SIG-M5 (cell line): ENCODE results near the gene GSPT2.
"Not testable (repeated sequence)": the region's sequence is repeated elsewhere in the genome, so short reads cannot be mapped to it uniquely, and the experiment has no call there.

Experiments used
- DNase-seq: peaks from one replicate; lab custom pipeline; 2025; lab: John Stamatoyannopoulos, UW

Gene GSPT2

GRCh38 chrX:51743179-51743957 lies at the start of gene GSPT2:
TSS of gene GSPT2 (plus strand) at chrX:51743442. CDS start at chrX:51743627, 185 bp downstream.
- no peak for DNase-seq

- DNase-seq, result no peak
These were observed 49.0 kb upstream of the GSPT2 start for GRCh38 chrX:51694254-51694653.

- DNase-seq, result no peak
These were observed 45.8 kb upstream of the GSPT2 start for GRCh38 chrX:51697397-51697796.

- DNase-seq, result not testable (repeated sequence)
These were observed 32.7 kb upstream of the GSPT2 start, which contains the start of gene CENPVL1 for GRCh38 chrX:51710277-51711164. TSS of gene CENPVL1 (plus strand) at chrX:51710512. CDS start at chrX:51710512, 0 bp downstream.

DNA sequence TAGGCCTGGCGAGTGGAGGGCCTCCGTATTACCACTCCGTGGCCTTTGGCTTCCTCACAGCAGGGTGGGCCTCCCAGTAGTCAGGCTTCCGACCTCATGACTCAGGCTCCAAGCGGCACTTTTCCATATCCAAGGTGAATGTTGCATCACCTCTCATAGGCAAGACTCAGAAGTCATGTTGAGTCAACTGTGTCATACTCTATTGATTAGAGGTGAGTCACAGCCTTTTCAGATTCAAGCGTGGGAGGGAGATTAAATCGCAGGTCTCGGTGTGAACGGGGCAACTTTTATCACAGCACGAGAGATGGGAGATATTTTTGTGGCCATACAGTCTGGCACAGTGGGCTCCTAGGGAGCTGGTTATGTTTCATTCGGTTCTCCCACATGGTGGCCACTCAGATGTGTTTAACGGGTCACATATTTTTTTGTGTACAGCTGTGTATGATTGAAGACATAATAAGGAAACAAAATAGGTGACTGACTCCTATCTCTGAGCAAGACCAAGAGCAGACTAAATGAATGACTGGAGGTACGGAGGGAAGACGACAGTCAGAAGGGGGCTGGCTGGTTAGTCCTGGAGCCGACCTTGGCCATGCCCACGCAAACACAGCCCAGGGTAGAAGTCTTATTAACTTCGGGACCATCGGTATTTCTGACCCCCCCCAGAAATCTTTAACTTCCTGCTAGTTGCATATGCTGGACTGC lies 30.1 kb upstream of the GSPT2 start:
- not testable (repeated sequence) for DNase-seq

GRCh38 chrX:51728202-51728601 lies 15.0 kb upstream of the GSPT2 start:
- no peak for DNase-seq

- no peak for DNase-seq
These were observed 6.2 kb upstream of the GSPT2 start for GRCh38 chrX:51737091-51737490.

DNA sequence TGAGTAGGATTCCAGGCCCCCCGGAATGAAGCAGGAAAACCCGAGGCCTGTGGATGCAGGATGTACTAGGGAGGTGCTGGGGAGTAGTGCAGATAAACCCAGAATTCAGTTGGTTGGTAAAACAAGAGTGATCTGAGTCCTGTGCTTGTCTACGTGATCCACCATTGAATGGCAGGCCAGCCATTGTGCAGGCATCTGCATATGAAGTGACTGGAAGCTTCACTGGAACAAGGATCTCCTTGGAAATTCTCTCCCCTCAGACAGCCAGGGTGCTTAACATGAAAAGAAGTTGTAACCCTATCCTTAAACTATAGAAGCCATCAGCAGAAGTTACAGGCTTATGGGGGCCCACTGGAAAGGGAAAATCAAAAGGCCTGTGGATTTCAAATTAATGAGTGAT lies 656 bp upstream of the GSPT2 start:
- no peak for DNase-seq

DNA sequence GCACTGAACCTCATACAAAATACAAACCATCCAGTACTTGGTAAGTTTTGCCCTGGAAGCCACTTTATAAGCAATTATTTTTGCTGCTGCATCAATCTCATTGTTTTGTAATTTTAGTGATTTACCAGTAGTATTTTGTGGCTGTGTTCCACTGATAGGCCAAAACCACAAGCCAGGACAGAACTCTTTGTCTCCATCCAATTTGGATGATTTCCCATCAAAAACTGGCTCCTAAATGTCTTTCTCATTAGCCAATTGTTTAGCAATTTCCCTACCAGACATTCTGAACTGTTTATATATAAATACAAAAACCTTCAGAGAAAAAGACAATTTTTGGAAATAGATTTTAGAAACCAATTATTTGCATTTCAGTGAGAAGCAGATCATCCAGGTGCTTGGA lies 4.4 kb downstream of the GSPT2 start:
- no peak for DNase-seq

DNA sequence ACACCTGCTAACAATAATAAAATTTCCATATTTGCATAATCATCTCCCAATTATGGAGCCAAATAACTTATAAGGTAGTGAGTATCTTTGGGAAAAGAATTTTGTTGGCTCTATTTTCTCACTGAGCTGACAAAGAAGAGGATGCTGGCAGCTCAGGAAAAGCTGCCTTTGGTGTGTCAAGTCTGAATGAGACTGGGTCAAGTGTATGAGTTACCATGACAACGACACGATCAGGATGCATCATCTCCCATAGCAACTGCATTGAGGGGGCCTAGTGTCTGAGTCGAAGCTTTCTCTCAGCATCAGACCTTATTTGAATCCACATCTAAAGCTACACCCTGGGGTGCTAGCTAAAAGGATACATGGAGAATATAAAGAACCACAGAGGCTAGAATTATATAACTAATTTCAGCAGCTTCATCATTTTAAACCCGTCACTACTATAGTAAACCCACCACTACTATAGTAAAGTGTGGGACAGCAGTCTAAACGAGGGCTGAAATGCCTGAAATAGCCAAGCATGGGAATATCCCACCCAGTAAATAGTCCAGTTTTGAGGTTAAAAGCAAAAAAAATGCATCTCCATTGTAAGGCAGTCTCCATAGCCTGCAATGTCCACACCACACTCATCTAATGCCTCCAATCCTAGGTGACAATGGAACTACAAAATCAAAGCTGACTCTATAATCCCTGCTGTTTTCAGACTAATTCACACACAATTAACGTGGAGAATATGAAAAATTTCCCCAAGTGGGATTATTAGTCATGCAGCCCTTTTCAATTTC lies 16.0 kb downstream of the GSPT2 start:
- DNase-seq, result no peak

- DNase-seq, result no peak
These were observed 17.4 kb downstream of the GSPT2 start for GRCh38 chrX:51760657-51761056.

DNA sequence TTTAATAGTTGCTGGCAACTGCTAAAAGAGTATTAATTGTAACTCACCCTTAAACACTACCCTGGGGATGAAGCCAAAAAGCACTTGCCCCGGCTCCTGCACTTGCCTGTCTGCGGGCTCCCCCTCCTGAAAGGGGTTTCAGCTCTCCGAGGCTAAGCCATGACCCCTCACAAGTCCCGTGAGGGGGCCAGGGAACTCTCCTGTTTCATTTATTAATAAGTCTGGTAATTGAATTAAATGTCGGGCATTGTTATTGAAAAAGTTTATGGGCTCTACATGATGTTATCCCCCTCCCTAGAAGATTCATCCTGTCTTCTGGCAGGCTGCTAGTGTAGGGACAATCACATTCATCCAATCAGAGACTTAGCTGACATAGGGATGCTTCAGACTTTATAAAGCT lies 23.3 kb downstream of the GSPT2 start:
- DNase-seq, result no peak

- DNase-seq, result no peak
These were observed 33.6 kb downstream of the GSPT2 start for GRCh38 chrX:51776851-51777250.

DNA sequence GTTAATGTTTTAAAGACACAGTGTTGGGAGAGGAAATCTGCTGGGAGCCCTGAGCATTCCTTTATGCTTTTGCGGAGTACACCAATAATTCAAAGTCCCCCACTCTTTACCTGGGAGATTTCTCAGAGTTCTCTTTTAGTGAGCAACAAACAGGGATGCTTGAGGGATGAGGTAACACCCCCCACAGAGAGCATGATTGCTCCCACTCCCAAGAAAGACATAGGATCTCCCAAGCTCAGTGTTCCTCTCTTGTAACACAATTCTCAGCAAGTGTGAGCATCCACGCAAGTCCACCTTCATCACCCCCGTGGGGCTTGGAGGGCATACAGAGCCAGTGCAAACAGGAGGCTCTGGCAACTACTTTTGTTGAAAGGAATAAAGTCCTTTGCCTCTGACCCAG lies 36.1 kb downstream of the GSPT2 start:
- no peak for DNase-seq

DNA sequence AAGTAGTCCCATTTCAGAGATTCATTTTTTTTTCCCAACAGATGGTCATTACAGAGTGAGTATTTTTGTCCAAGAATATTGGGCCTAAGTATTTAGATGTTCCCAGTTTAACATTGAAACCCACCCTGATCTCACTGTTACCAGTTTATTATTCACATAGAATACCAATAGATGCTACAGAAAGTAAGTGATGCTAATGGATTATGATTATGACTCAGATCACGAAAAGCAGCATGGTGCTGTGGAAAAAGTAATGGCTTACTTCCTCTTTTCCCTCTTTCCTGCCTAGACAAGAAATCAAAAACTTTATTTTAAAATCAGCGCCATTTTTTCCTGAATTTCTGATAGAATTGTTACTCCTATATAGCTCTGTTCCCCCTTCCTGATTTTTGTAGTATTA lies 51.9 kb downstream of the GSPT2 start:
- no peak for DNase-seq
